NCI-H748 treated with DMSO at 0.1 percent for 48 hours (cell line): ENCODE results near the gene ZNF699.
"Not testable (repeated sequence)": the region's sequence is repeated elsewhere in the genome, so short reads cannot be mapped to it uniquely, and the experiment has no call there.

Source experiments
- DNase-seq: peaks from one replicate; lab custom pipeline; 2025; lab: John Stamatoyannopoulos, UW

The ZNF699 gene

DNA sequence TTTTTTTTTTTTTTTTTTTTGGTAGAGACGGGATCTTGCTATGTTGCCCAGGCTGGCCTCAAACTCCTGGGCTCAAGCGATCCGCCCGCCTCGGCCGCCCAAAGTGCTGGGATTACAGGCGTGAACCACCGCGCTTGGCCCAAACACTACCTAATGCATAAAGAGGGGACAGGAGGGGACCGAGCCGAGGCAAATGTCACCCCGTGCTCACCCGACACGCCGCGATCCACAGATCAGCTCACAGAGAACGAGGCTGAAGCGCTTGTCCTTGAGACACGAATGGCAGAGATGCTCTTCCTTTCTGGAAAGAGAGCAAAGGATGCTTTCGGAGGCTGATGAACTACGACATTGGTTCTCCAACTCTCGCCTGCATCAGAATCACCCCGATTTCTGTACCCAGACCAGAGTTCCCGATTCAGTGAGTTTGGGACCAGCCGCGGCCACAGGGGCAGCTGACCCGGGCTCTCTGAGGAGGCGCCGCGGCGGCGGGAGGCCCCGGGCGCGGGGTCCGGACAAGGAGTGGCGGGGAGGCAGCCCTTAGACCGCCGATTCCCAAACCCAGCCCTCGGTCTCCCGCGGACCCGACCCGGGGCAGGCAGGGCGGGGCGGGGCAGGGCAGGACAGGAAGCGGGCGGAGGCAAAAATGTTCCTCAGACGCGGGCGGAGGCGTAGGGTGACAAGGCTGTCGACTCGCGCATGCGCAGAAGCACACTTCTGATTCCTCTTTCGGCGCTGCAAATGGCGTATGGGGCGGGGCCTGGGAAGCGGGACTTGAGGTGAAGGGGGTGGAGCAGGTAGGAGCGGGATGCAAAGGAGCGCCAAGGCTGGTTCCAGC, at the start of gene ZNF699:
Gene ZNF699 (minus strand): TSS at position 700 of the 835 bp plus-strand sequence. CDS start 4,719 bp downstream, outside the sequence.
- DNase-seq = peak; percentile 96

DNA sequence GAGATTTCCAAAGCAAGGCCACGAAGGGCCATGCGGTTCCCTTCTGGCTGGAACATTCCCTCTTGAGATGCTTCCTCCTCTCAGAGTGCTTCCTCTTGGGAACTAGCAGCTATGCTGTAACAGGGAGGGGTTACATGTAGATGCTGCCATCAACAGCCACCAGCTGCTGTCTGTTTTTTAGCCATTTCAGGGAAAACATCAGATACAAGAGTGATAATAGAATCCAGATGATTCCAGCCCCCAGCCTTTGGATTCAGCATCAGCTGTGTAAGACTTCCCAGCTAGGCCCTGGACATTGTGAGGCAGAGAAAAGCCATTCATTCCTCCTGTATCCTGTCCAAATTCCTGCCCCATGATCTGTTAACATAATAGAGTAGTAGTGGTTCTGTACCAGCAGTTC, 45.0 kb upstream of the ZNF699 start:
- DNase-seq = no peak

DNA sequence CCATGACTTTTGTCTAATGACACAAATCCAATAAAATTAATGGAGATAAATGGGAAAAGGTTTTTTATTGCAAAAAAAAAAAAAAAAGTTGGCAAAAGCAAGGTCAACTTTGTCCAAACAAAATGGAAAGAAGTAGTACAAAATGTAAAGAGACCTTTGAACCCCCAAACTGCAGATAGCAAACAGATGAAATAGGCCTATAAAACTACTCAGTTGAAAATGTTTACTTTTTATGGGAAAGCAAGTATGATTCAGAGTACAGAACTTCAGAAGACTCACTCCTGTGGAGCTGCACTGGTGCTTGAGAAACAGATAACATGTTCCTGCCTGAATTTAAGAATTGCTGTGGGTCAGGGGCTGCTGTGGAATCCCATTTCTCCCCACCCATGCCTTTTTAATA, 43.4 kb upstream of the ZNF699 start:
- DNase-seq = no peak

GRCh38 chr19:9352505-9352904, 42.9 kb upstream of the ZNF699 start:
- no peak for DNase-seq

DNA sequence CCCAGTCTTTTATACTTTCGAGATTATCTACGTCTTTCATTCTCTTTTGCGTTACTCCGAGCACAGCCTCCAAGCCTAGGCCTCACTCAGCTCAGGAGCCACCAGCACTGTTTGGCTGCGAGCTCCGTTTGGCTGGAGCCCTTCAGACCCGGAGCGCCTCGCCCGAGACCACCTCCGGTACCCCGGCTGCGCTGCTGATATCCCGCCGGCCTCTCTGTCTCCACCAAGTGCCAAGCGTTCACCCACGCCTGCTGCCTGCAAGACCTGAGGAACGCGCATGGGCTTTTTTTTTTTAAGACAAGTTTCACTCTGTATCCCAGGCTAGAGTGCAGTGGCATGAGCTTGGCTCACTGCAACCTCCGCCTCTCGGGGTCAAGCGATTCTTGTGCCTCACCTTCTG, 39.0 kb upstream of the ZNF699 start:
- no peak for DNase-seq

GRCh38 chr19:9348253-9348652, 38.6 kb upstream of the ZNF699 start:
- DNase-seq = no peak

- DNase-seq = no peak
Observed at GRCh38 chr19:9345005-9345404, 35.4 kb upstream of the ZNF699 start.

GRCh38 chr19:9342610-9343304, 33.1 kb upstream of the ZNF699 start:
- no peak for DNase-seq

DNA sequence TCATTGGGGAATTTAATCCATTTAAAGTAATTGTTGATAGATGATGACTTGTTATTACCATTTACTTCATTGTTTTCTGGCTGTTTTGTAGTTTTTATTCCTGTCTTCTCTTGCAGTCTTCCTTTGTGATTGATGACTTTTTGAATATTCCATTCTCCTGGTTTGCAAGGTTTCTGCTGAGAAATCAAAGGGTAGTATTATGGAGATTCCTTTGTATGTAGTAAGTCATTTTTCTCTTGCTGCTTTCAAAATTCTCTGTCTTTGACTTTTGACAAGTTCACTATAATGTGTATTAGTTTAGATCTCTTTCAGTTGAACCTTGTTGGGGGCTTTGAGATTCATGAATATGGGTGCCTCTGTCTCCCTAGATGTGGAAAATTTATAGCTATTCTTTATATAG, 20.4 kb upstream of the ZNF699 start:
- DNase-seq = no peak

GRCh38 chr19:9324584-9324962, 14.9 kb upstream of the ZNF699 start:
- no peak for DNase-seq

- DNase-seq = peak; percentile 83
Observed at GRCh38 chr19:9323919-9324583, 14.4 kb upstream of the ZNF699 start, which contains the start of gene ZNF559. Gene ZNF559 (plus strand): TSS chr19:9324179. CDS start chr19:9338550, 14,371 bp downstream.

DNA sequence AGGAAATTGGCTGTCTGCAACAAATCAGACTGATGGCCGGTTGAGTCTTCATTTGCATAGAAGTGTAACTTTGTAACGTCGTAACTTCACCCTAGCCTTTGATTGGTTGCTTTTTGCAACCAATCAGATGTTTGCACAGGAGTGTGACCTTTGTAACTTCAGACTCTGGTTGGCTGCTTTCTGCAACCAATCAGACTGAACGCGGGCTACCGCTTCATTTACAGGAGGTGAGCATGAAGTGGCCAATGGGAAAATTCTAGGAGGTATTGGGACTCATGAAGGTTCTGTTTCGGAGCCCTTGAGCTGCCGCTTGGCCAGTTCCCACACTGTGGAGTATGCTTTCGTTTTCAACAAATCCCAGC, 13.9 kb upstream of the ZNF699 start:
- peak; percentile 58 for DNase-seq

DNA sequence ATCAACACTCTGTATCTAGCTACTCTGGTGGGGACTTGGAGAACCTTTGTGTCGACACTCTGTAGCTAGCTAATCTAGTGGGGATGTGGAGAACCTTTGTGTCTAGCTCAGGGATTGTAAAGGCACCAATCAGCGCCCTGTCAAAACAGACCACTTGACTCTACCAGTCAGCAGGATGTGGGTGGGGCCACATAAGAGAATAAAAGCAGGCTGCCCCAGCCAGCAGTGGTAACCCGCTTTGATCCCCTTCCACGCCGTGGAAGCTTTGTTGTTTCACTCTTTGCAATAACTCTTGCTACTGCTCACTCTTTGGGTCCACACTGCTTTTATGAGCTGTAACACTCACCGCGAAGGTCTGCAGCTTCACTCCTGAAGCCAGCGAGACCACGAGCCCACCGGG, 12.6 kb upstream of the ZNF699 start:
- not testable (repeated sequence) for DNase-seq

- DNase-seq = not testable (repeated sequence)
Observed at GRCh38 chr19:9321756-9322155, 12.1 kb upstream of the ZNF699 start.

DNA sequence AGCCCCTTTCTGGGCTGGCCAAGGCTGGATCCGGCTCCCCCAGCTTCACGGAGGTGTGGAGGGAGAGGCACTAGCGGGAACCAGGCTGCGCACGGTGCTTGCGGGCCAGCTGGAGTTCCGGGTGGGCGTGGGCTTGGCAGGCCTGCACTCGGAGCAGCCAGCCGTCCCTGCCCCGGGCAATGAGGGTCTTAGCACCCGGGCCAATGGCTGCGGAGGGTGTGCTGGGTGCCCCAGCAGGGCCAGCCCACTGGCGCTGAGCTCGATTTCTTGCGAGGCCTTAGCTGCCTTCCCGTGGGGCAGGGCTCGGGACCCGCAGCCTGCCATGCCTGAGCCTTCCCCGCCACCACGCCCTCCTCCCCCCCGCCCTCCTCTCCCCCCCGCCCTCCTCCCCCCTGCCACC, 11.7 kb upstream of the ZNF699 start:
- no peak for DNase-seq

GRCh38 chr19:9313756-9314155, 4.1 kb upstream of the ZNF699 start:
- DNase-seq = no peak

DNA sequence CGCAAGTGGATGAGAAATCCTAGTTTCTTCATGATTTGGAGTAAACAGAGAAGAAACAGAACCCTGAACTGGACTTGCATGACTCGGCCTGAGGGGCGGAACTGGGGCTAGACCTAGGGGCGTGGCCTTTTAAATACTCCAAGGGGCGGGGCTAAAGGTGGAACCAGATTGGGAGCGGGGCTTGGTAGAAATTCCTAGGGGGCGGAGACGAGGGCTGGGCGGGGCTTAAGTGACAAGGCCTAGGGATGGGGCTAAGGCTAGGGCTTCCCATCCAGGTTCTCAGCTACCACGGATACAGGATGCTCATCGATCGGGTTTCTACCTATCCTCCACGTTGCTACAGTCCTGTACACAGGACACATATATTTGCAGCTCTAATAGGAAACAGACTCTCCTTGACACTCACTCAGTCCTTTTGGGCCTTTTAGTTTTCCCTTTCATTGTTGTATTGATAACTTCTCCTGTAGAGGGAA, 372 bp upstream of the ZNF699 start:
- peak; percentile 96 for DNase-seq

- no peak for DNase-seq
Observed at GRCh38 chr19:9308091-9308770, 1.4 kb downstream of the ZNF699 start.

- no peak for DNase-seq
Observed at GRCh38 chr19:9306443-9306842, 3.2 kb downstream of the ZNF699 start.

GRCh38 chr19:9296336-9296735, 13.3 kb downstream of the ZNF699 start:
- DNase-seq = no peak

DNA sequence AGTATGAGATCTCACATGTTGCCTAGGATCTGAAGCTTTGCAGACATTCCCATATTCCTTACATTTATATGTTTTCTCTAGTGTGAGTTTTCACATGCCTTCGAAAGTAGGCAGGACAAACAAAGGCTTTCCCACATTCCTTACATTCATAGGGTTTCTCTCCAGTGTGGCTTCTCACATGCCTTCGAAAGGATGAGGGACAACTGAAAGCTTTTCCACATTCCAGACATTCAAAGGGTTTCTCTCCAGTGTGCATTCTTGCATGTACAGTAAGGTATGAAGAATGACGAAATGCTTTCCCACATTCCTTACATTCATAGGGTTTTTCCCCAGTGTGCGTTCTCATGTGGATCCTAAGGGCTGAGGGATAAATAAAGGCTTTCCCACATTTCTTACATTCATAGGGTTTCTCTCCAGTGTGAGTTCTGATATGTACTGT, 14.2 kb downstream of the ZNF699 start:
- no peak for DNase-seq
